GM10248 (cell line): Measurements from ENCODE around the gene ILF3.

Experiments
- CTCF ChIA-PET: fragments of 300-600 bp; sonication (Branson Sonifier 250); formaldehyde crosslinking; extraction: SDS; loops from one replicate; lab custom pipeline; 2021; ENCODE audit warnings: antibody characterized with exemption; lab: Yijun Ruan, JAX
- POLR2A ChIA-PET: fragments of 350-650 bp; sonication (Branson Sonifier 250); formaldehyde crosslinking; extraction: SDS; loops from one replicate; lab custom pipeline; 2020; ENCODE audit warnings: antibody characterized with exemption; lab: Yijun Ruan, JAX
- DNase-seq: peaks from one replicate; pipeline ENCODE4 v3.0.0; 2012; ENCODE audit errors: extremely low spot score
- TF ChIP-seq, protein P1 (sequence below): IDR thresholded peaks from 2 replicates; pipeline ENCODE4 v1.5.1; 2012; ENCODE audit warnings: mild to moderate bottlenecking, low read depth; ENCODE audit errors: extremely low read depth, missing control alignments, control extremely low read depth

The ILF3 gene

DNA sequence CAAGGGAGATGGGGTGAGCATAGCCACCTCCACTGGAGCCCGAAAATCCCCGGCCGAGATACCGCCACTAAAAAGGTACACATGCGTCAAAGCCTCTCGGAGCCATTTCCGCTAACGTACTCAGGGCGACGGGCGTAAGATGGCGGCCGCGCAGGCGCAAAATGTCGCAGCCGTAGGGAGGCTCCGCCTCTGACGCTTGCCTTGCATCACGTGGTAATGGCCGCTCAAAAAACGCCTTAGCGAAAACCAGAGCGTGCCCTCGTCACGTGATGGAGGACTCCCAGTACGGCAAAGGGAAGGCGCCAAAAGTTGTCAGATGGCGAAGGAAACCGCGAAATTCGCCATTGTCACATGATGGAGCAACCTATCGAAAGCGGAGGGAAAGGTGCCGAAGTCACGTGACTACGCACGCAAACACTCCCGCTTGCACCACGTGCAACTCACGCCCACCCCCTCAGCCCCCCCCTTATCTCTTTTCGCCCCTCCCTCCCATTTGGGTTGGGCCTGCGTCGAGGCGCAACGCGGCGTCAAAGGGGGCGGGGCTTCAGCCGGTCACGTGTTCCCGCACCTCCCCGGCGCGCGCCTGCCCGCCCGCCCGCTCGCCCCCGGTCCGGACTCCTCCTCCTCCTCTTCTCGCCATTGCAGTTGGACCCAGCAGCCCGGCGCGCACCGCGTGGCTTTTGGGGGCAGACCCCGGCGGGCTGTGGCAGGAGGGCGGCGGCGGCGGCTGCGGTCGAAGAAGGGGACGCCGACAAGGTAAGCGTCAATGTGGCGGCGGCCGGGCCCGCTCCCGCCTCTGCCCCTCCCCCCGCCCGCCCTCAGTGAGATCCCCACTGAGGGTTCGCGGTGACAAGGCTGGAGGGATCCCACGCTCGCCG lies at the start of gene ILF3:
ILF3 (plus strand) TSS at position 615 of the 878 bp plus-strand sequence. CDS start 16,260 bp downstream, outside the sequence.
- peak; percentile 97 for DNase-seq
- CTCF ChIA-PET, result interaction anchor here (1.0 to 14.8 kb wide), 4 partner anchors 10 to 236 kb away, joined by 3 to 340 read pairs (median 6); no protein-coding TSS in a partner anchor
- POLR2A ChIA-PET, result no interaction called here
- TF ChIP-seq, protein P1, sequence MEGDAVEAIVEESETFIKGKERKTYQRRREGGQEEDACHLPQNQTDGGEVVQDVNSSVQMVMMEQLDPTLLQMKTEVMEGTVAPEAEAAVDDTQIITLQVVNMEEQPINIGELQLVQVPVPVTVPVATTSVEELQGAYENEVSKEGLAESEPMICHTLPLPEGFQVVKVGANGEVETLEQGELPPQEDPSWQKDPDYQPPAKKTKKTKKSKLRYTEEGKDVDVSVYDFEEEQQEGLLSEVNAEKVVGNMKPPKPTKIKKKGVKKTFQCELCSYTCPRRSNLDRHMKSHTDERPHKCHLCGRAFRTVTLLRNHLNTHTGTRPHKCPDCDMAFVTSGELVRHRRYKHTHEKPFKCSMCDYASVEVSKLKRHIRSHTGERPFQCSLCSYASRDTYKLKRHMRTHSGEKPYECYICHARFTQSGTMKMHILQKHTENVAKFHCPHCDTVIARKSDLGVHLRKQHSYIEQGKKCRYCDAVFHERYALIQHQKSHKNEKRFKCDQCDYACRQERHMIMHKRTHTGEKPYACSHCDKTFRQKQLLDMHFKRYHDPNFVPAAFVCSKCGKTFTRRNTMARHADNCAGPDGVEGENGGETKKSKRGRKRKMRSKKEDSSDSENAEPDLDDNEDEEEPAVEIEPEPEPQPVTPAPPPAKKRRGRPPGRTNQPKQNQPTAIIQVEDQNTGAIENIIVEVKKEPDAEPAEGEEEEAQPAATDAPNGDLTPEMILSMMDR, result no peak

DNA sequence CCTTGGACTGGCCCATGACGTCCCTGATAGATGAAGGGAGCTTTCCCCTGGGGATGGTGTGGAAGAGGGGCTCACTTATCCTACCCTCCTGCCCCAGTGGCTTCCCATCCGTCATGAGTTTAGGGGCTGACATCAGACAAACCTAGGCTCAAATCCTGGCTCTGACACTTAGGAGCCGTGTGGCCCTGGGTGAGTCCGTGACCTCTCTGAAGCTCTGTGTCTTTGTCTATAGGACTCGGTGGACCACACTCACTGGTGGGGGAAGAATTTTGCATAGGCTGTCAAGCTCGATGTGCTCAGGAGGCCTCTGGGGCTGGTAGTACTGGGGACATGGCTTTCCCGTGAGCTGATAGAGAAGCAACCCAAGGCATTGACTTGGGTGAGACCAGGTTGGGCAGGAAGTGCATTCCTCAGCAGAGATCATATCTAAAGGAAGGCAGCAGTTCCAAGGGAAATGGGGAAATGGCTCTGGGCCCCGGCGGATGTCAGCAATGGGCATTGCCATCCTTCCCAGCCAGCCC lies 49.6 kb upstream of the ILF3 start:
- TF ChIP-seq, protein P1, result no peak
- DNase-seq, result peak; percentile 64
- ChIA-PET CTCF (interaction anchor here (1.2 to 5.3 kb wide), 7 partner anchors 24 to 188 kb away, joined by 3 to 26 read pairs (median 5); no protein-coding TSS in a partner anchor), POLR2A (interaction anchor here (0.6 kb wide), 1 partner anchor 924 kb away, joined by 3 read pairs; no protein-coding TSS in a partner anchor)

DNA sequence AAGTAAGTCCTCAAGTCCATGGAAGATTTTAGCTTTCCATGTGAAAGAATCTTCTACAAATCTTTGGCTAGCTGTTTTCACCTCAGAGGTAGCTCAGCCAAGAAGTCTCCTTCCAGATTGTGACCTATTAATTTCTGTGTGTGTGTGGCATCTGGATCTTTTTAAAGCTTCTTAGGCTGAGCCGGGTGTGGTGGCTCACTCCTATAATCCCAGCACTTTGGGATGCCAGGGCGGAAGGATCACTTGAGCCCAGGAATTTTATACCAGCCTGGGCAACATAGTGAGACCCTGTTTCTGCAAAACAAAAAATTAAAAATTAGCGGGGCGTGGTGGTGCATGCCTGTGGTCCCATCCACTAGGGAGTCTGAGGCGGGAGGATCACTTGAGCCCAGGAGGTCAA lies 42.2 kb upstream of the ILF3 start:
- TF ChIP-seq, protein P1, result no peak
- CTCF ChIA-PET, result interaction anchor here (1.2 to 2.3 kb wide), 4 partner anchors 17 to 35 kb away, joined by 3 to 16 read pairs (median 11); no protein-coding TSS in a partner anchor
- POLR2A ChIA-PET, result interaction anchor here (0.6 kb wide), 1 partner anchor 50 kb away, joined by 5 read pairs; no protein-coding TSS in a partner anchor
- no peak for DNase-seq

DNA sequence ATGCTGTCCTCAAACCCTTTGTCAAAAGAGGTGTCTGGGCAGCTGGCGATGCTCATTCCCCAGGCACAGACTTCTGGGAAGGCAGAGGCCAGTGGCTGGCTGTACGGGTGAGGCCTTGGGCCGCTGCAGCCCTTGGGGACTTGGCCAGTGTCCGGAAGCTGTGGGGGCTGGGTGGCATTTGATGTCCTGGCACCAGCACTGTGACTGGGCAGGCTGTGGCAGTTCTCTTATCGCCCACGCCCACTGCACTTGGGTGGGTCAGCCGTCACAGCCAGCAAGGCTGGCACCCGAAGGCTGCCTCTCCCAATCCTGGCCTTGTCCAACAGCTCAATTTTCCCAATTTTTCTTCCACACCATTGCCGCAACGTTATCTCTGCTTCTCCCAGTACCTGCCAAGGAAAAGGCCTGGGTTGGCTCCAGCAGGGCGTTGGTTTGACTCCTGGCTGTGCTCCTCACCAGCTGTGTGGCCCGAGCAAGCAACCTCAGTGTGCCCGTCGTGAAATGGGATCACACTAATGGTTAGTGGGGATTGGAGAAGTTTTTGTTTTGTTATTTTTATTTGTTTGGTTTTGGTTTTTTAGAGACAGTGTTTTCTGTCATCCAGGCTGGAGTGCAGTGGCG lies 41.5 kb upstream of the ILF3 start:
- ChIA-PET CTCF (interaction anchor here (1.2 to 2.3 kb wide), 4 partner anchors 18 to 34 kb away, joined by 3 to 16 read pairs (median 11); no protein-coding TSS in a partner anchor), POLR2A (no interaction called here)
- peak; percentile 13 for DNase-seq
- TF ChIP-seq, protein P1, result no peak

DNA sequence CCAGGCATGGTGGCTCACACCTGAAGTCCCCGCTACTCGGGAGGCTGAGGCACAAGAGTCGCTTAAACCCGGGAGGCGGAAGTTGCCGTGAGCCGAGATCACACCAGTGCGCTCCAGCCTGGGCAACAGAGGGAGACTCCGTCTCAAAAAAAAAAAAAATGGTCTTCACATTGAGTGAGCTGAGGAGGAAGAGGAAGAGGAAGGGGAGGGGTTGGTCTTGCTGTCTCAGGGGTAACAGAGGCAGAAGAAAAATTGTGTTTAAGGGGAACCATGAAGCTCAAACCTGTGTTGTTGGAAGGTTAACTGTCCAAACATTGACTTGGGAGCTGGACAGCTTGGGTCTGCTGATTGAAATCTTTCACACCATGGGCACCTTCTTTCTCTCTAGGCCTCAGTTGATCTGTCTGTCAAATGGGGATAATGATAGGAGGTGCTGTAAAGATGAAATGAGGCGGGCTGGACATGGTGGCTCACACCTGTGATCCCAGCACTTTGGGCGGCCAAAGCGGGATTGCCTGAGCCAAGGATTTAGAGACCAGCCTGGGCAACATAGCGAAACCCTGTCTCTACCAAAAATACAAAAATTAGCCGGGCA lies 38.6 kb upstream of the ILF3 start:
- TF ChIP-seq, protein P1, result no peak
- ChIA-PET CTCF (interaction anchor here (1.0 kb wide), 1 partner anchor 29 kb away, joined by 4 read pairs; no protein-coding TSS in a partner anchor), POLR2A (interaction anchor here (0.6 kb wide), 2 partner anchors 32 to 52 kb away, joined by 5 to 9 read pairs; no protein-coding TSS in a partner anchor)
- no peak for DNase-seq
